GM23338 (cell line): ENCODE measurements around the gene SUSD1. TPM values are rescaled to one million over a fixed set of nuclear protein-coding genes. Genes with fewer than 3 reads are reported as not detected.

Experiments
- ATAC-seq: fragments of 200-7000 bp; cut with Tn5 transposase; 3 replicates; pipeline ENCODE4 v1.9.1; 2020
- DNase-seq: peaks from one replicate; pipeline ENCODE4 v3.0.0-alpha.2; 2015; ENCODE audit warnings: low spot score
- H2AFZ ChIP-seq: fragments of 200-600 bp; sonication (generic); 2 replicates; pipeline ENCODE4 v1.8.0; 2016; ENCODE audit warnings: antibody characterized with exemption, mild to moderate bottlenecking, moderate library complexity
- H3F3A ChIP-seq: fragments of 200-600 bp; sonication (generic); replicated peaks from 2 replicates; pipeline ENCODE4 v1.8.0; 2017; ENCODE audit warnings: antibody characterized with exemption, mixed run types, low read depth
- H3K27ac ChIP-seq: fragments of 200-600 bp; sonication (generic); 2 replicates; pipeline ENCODE4 v1.6.1; 2016; ENCODE audit warnings: low read depth
- H3K27me3 ChIP-seq: fragments of 200-600 bp; sonication (generic); 2 replicates; pipeline ENCODE4 v1.8.0; 2016; ENCODE audit warnings: mild to moderate bottlenecking, mixed run types, moderate library complexity; ENCODE audit not compliant: insufficient read depth
- H3K36me3 ChIP-seq: fragments of 200-600 bp; sonication (generic); 2 replicates; pipeline ENCODE4 v1.8.0; 2016; ENCODE audit warnings: mild to moderate bottlenecking; ENCODE audit not compliant: insufficient read depth
- H3K4me1 ChIP-seq: fragments of 200-600 bp; sonication (generic); 2 replicates; pipeline ENCODE4 v1.8.0; 2016; ENCODE audit warnings: mild to moderate bottlenecking, moderate library complexity; ENCODE audit not compliant: insufficient read depth
- H3K4me2 ChIP-seq: fragments of 200-600 bp; sonication (generic); 2 replicates; pipeline ENCODE4 v1.7.1; 2017; ENCODE audit warnings: mixed run types
- H3K4me3 ChIP-seq: fragments of 200-600 bp; sonication (generic); 2 replicates; pipeline ENCODE4 v1.6.1; 2016; ENCODE audit warnings: mixed run types
- H3K79me2 ChIP-seq: fragments of 200-600 bp; sonication (generic); replicated peaks from 2 replicates; pipeline ENCODE4 v1.8.0; 2017; ENCODE audit warnings: mild to moderate bottlenecking; ENCODE audit not compliant: insufficient read depth
- H3K9me2 ChIP-seq: fragments of 200-600 bp; sonication (generic); 2 replicates; pipeline ENCODE4 v1.8.0; 2017; ENCODE audit not compliant: insufficient read depth
- H4K20me1 ChIP-seq: fragments of 200-600 bp; sonication (generic); replicated peaks from 2 replicates; pipeline ENCODE4 v1.8.0; 2017; ENCODE audit warnings: mild to moderate bottlenecking; ENCODE audit not compliant: insufficient read depth
- H3K27ac Mint-ChIP-seq: 2 replicates; pipeline ENCODE4 v1.8.0; 2020; ENCODE audit warnings: inconsistent platforms, mild to moderate bottlenecking, moderate library complexity, mixed read lengths
- H3K27me3 Mint-ChIP-seq: 3 replicates; pipeline ENCODE4 v1.8.0; 2022; ENCODE audit warnings: low read depth, mild to moderate bottlenecking, moderate library complexity, mixed read lengths, inconsistent platforms; ENCODE audit not compliant: insufficient read depth, poor library complexity
- H3K36me3 Mint-ChIP-seq: 3 replicates; pipeline ENCODE4 v1.8.0; 2021; ENCODE audit warnings: low read depth, mild to moderate bottlenecking, inconsistent platforms, moderate library complexity, mixed read lengths
- H3K4me1 Mint-ChIP-seq: 3 replicates; pipeline ENCODE4 v1.8.0; 2020; ENCODE audit warnings: mild to moderate bottlenecking, inconsistent platforms, mixed read lengths
- H3K4me3 Mint-ChIP-seq: 3 replicates; pipeline ENCODE4 v1.8.0; 2021; ENCODE audit warnings: moderate library complexity, mild to moderate bottlenecking, inconsistent platforms, mixed read lengths
- H3K9me3 Mint-ChIP-seq: 3 replicates; pipeline ENCODE4 v1.8.0; 2020; ENCODE audit warnings: moderate library complexity, mild to moderate bottlenecking, inconsistent platforms, mixed read lengths
- CREB1 ChIP-seq: fragments of 250-450 bp; sonication (Bioruptor Pico); IDR thresholded peaks from 2 replicates; pipeline ENCODE4 v1.5.0; 2020; ENCODE audit warnings: low read depth, mild to moderate bottlenecking, moderate library complexity
- EZH2 ChIP-seq: fragments of 200-600 bp; sonication (generic); IDR thresholded peaks from one replicate; pipeline ENCODE4 v1.8.0; 2017; ENCODE audit warnings: antibody characterized with exemption, mild to moderate bottlenecking, low read depth; ENCODE audit not compliant: unreplicated experiment
- JUNB ChIP-seq: IDR thresholded peaks from one replicate; pipeline ENCODE4 v1.6.1; 2016; ENCODE audit warnings: antibody characterized with exemption; ENCODE audit not compliant: unreplicated experiment
- NANOG ChIP-seq: IDR thresholded peaks from 2 replicates; pipeline ENCODE4 v1.6.1; 2016; ENCODE audit warnings: antibody characterized with exemption, borderline replicate concordance
- STAT1 ChIP-seq: IDR thresholded peaks from one replicate; pipeline ENCODE4 v1.6.1; 2016; ENCODE audit warnings: antibody characterized with exemption; ENCODE audit not compliant: unreplicated experiment
- ZNF114 ChIP-seq: fragments of 250-450 bp; sonication (Bioruptor Pico); IDR thresholded peaks from 2 replicates; pipeline ENCODE4 v1.5.0; 2020; ENCODE audit warnings: mild to moderate bottlenecking, moderate library complexity
- ZNF331 ChIP-seq: fragments of 250-450 bp; sonication (Bioruptor Pico); IDR thresholded peaks from 2 replicates; pipeline ENCODE4 v1.5.0; 2020; ENCODE audit warnings: low read depth, mild to moderate bottlenecking, moderate library complexity
- polyA plus RNA-seq: library from polyadenylated mRNA; unstranded; fragments of >200 nt; fragmentation: Nextera tagmentation; extraction: Ambion mirVana; gene quantifications from 2 replicates; pipeline ENCODE4 v1.2.1, GENCODE V29; 2016
- total RNA-seq: library from RNA; depleted of rRNA; stranded (reverse); fragments of >200 nt; shearing (Covaris generic); gene quantifications from 2 replicates; pipeline ENCODE4 v1.2.3, GENCODE V29; 2014
- TF ChIP-seq, protein P1 (sequence below): IDR thresholded peaks from 2 replicates; pipeline ENCODE4 v1.6.1; 2016; ENCODE audit warnings: antibody characterized with exemption
- TF ChIP-seq, protein P2 (sequence below): fragments of 250-450 bp; sonication (Bioruptor Pico); IDR thresholded peaks from 2 replicates; pipeline ENCODE4 v1.5.0; 2020; ENCODE audit warnings: mild to moderate bottlenecking, moderate library complexity
- TF ChIP-seq, protein P3 (sequence below), 2 experiments: fragments of 200-600 bp in 1 of 2; sonication (generic) in 1 of 2; conservative IDR thresholded peaks; 2 replicates each; pipeline versions ENCODE4 v1.5.1 to v1.6.1; 2016 to 2017; ENCODE audit warnings: antibody characterized with exemption in 2 of 2, low read depth in 2 of 2, mild to moderate bottlenecking in 2 of 2, moderate library complexity in 1 of 2

The SUSD1 gene
- total and polyA plus RNA-seq, 2 experiments from 2014 or later: 1.2 to 6.4 TPM

DNA sequence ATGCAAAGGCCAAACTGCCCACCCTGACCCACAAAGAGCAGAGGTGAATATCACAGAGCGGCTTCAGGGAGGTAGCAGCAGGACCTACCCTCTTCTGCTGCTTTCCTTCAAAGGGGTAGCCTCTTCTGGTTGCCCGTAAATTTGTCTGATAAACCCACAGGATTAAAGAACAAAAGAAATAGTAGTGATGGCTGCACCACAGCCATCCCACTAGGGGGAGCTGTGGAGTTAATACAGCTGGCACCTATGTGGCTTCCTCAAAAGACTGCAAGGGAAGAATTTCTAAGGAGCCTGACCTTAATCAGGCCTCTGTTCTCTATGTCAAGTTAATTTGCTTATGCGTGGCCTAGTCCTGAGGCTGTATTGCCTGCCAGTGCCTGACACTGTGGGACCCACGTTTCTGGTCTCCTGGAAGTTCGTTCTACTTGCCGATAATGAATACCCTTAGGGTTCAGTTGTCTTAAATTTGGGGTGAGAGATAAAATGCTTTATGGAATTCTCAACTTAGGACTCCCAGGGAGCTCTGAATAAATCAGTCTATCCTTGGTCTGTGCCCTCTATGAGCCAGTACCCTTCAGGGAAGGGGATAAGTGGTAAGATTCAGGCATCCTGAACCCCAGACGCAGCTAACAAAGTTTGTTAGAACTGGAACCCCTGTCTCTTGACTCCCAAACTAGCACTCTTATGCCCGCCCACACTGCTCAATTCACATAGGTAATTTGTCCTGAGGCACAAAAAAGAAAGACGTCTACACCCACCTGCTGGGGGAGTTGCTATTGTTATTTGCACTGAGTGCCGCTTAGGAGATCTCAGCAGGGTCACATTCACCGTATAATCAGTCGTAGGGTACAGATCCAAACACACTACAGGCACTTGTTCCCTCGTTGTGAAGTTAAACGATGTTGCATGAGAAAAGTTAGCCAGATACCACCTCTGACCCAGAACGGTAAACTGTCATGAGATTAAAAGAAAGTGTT, 77.1 kb downstream of the SUSD1 start (continued):
- peak; percentile 55 for TF ChIP-seq CREB1

DNA sequence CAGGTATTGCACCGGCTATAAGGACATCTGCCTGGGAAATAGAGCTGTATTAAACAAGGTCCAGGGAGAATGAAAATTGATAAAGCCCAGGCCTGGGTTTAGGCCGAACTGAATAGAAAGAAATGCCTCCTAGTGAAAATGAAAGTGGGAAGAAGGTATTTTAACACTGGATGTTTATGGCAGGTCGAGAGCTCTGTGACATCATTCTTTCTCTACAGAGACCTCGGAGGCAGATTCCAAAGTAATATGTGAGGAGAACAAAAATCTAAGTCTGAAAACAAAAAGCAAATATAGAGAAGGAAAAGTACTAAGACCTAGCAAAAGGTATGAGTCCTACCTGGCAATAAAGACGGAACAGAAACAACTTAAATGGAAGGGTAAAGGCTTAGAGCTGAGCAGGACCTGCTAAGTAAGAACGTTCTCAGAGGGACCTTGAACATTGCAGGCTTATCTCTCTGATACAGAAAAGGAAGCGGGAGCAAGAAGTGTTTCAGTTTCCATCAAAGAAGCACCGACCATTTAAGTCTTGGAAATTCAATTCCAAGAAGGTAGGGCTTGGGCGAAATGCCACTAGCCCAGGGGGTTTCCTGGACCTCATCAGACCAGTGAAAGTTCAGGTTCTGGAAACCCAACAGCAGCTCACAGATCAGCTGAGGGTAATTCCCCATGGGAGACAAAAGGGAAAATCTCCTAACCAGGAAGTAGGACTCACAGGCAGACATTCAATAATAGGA, 80.0 kb downstream of the SUSD1 start:
- no peak for ATAC-seq
- Mint-ChIP-seq H3K4me3 (no peak overlapping the region), H3K36me3 (peaks cover 5% of the 10 kb centered on the region; the same call in 1 of the 3 replicates)
- TF ChIP-seq ZNF114 (CRISPR knock-in tag) (no peak), CREB1 (no peak), STAT1 (no peak), JUNB (no peak), EZH2 (no peak), NANOG (no peak), ZNF331 (CRISPR knock-in tag) (no peak)
- TF ChIP-seq, protein P1, sequence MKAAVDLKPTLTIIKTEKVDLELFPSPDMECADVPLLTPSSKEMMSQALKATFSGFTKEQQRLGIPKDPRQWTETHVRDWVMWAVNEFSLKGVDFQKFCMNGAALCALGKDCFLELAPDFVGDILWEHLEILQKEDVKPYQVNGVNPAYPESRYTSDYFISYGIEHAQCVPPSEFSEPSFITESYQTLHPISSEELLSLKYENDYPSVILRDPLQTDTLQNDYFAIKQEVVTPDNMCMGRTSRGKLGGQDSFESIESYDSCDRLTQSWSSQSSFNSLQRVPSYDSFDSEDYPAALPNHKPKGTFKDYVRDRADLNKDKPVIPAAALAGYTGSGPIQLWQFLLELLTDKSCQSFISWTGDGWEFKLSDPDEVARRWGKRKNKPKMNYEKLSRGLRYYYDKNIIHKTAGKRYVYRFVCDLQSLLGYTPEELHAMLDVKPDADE: no peak
- TF ChIP-seq, protein P2, sequence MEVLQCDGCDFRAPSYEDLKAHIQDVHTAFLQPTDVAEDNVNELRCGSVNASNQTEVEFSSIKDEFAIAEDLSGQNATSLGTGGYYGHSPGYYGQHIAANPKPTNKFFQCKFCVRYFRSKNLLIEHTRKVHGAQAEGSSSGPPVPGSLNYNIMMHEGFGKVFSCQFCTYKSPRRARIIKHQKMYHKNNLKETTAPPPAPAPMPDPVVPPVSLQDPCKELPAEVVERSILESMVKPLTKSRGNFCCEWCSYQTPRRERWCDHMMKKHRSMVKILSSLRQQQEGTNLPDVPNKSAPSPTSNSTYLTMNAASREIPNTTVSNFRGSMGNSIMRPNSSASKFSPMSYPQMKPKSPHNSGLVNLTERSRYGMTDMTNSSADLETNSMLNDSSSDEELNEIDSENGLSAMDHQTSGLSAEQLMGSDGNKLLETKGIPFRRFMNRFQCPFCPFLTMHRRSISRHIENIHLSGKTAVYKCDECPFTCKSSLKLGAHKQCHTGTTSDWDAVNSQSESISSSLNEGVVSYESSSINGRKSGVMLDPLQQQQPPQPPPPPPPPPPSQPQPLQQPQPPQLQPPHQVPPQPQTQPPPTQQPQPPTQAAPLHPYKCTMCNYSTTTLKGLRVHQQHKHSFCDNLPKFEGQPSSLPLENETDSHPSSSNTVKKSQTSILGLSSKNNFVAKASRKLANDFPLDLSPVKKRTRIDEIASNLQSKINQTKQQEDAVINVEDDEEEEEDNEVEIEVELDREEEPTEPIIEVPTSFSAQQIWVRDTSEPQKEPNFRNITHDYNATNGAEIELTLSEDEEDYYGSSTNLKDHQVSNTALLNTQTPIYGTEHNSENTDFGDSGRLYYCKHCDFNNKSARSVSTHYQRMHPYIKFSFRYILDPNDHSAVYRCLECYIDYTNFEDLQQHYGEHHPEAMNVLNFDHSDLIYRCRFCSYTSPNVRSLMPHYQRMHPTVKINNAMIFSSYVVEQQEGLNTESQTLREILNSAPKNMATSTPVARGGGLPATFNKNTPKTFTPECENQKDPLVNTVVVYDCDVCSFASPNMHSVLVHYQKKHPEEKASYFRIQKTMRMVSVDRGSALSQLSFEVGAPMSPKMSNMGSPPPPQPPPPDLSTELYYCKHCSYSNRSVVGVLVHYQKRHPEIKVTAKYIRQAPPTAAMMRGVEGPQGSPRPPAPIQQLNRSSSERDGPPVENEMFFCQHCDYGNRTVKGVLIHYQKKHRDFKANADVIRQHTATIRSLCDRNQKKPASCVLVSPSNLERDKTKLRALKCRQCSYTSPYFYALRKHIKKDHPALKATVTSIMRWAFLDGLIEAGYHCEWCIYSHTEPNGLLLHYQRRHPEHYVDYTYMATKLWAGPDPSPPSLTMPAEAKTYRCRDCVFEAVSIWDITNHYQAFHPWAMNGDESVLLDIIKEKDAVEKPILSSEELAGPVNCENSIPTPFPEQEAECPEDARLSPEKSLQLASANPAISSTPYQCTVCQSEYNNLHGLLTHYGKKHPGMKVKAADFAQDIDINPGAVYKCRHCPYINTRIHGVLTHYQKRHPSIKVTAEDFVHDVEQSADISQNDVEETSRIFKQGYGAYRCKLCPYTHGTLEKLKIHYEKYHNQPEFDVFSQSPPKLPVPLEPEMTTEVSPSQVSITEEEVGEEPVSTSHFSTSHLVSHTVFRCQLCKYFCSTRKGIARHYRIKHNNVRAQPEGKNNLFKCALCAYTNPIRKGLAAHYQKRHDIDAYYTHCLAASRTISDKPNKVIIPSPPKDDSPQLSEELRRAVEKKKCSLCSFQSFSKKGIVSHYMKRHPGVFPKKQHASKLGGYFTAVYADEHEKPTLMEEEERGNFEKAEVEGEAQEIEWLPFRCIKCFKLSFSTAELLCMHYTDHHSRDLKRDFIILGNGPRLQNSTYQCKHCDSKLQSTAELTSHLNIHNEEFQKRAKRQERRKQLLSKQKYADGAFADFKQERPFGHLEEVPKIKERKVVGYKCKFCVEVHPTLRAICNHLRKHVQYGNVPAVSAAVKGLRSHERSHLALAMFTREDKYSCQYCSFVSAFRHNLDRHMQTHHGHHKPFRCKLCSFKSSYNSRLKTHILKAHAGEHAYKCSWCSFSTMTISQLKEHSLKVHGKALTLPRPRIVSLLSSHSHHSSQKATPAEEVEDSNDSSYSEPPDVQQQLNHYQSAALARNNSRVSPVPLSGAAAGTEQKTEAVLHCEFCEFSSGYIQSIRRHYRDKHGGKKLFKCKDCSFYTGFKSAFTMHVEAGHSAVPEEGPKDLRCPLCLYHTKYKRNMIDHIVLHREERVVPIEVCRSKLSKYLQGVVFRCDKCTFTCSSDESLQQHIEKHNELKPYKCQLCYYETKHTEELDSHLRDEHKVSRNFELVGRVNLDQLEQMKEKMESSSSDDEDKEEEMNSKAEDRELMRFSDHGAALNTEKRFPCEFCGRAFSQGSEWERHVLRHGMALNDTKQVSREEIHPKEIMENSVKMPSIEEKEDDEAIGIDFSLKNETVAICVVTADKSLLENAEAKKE: no peak
- TF ChIP-seq, protein P3, sequence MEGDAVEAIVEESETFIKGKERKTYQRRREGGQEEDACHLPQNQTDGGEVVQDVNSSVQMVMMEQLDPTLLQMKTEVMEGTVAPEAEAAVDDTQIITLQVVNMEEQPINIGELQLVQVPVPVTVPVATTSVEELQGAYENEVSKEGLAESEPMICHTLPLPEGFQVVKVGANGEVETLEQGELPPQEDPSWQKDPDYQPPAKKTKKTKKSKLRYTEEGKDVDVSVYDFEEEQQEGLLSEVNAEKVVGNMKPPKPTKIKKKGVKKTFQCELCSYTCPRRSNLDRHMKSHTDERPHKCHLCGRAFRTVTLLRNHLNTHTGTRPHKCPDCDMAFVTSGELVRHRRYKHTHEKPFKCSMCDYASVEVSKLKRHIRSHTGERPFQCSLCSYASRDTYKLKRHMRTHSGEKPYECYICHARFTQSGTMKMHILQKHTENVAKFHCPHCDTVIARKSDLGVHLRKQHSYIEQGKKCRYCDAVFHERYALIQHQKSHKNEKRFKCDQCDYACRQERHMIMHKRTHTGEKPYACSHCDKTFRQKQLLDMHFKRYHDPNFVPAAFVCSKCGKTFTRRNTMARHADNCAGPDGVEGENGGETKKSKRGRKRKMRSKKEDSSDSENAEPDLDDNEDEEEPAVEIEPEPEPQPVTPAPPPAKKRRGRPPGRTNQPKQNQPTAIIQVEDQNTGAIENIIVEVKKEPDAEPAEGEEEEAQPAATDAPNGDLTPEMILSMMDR (conservative IDR thresholded peaks at IDR 0.05; ENCODE audit: low read depth in 2 of 2): no peak

More for the DNA sequence above, 80.0 kb downstream of the SUSD1 start:
- no peak for DNase-seq
- no peaks in the 10 kb centered on the region for H3K36me3 ChIP-seq
- H3K27ac Mint-ChIP-seq: no peak overlapping the region
- H3K4me1 Mint-ChIP-seq: peaks cover 29% of the 10 kb centered on the region
- H3K4me2 ChIP-seq: no peak overlapping the region
- H3K27me3 ChIP-seq: no peaks in the 10 kb centered on the region
- no peak overlapping the region for H2AFZ ChIP-seq
- no peaks in the 10 kb centered on the region for H3F3A ChIP-seq
- no peak overlapping the region for H3K4me3 ChIP-seq
- no peaks in the 10 kb centered on the region for H4K20me1 ChIP-seq
- peaks cover 3% of the 10 kb centered on the region; the same call in 2 of the 3 replicates for H3K9me3 Mint-ChIP-seq
- H3K79me2 ChIP-seq: no peaks in the 10 kb centered on the region
- H3K27ac ChIP-seq: no peak overlapping the region
- peaks cover 20% of the 10 kb centered on the region for H3K4me1 ChIP-seq
- 0 out of 2 replicates have a peak, but pooled peaks cover 4% of the 10 kb centered on the region for H3K9me2 ChIP-seq
- H3K27me3 Mint-ChIP-seq: peaks cover 3% of the 10 kb centered on the region
